H54 (cell line): Measurements from ENCODE around the gene TENM3.

Source experiments
- DNase-seq: peaks from one replicate; pipeline ENCODE4 v3.0.0; 2011; ENCODE audit warnings: low spot score, mixed read lengths; ENCODE audit not compliant: insufficient read length
- FAIRE-seq: peaks from 3 replicates; lab custom pipeline; 2011; peaks lifted over from hg19 to GRCh38; lab: Jason Lieb, UNC
- POLR2A ChIP-seq: IDR thresholded peaks from 2 replicates; pipeline ENCODE4 v1.6.1; 2011; ENCODE audit warnings: low read depth, mild to moderate bottlenecking, low read length

The TENM3 gene

DNA sequence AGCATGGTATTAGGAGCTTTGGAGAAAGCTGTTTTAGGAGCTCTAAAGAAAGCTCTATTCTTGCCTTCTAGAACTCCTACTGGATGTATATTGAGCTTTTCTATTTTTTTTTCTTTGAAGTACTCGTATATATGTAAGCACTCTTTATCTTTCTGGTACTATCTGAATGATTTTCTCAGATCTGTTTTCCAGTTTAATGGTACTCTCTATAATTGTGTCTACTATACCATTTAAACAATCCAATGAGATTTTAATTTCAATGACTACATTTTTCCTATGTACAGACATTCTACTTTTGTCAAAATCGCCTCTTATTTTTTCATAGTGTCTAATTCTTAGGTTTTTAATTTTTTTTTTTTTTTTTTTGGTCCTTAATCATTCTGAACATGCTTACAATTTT lies 345.9 kb downstream of the TENM3 start:
- no peak for FAIRE-seq
- no peak for TF ChIP-seq POLR2A
- no peak for DNase-seq

DNA sequence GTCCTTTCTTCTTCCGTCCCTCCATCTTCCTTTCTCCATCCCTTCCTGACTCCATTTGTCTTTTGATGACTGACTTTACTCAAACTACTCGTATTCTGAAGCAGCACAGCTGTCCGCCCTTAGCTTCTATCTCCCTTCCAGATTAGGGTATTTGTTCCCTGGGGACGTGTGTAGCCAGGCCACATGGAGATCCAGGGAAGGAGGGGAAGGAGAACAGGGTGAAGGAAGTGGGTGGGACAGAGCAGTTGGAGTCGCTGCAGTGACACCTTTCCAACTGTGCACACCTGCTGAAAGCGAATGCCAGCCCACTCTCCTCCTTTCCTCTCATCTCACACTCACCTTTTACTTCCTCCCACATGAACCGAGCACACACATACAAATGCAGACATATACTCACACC lies 350.2 kb downstream of the TENM3 start:
- TF ChIP-seq POLR2A: no peak
- DNase-seq: no peak
- FAIRE-seq: no peak

DNA sequence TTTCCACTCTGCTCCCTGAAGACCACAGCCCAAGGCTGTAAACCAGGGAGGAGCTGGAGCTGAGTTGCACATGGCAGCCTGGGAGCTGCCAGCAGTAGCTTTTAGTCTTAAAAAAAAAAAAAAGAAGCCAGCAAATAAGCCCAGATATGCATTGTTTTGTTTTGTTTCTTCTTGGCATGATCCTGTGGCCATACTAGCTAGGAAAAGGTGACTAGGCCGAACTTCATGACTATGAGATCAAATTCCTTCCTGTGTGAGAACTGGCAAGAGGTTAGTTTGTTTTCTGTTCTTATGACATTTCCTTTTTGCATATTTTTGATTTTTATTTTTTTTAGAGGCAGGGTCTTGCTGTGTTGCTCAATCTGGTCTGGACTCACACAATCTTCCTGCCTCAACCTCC lies 350.7 kb downstream of the TENM3 start:
- no peak for TF ChIP-seq POLR2A
- no peak for DNase-seq
- no peak for FAIRE-seq

DNA sequence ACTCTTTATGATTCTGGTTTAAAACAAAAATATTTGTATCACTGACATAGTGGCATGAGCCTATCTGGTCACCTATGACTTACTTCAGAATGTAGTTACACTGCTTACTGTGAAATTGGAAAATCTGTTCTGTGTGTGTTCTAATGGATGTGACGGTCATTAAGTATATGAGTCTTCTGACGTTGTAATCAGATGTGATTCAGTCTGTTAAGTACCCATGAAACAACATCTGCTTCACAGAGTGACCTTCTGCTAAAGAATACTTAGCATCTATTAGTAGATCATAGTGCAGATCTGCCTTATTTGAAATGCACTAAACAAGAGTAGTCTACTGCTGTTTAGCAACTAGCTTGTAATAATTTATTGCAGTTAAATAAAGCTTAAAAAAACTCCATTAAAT lies 356.9 kb downstream of the TENM3 start:
- no peak for FAIRE-seq
- DNase-seq: no peak
- no peak for TF ChIP-seq POLR2A

DNA sequence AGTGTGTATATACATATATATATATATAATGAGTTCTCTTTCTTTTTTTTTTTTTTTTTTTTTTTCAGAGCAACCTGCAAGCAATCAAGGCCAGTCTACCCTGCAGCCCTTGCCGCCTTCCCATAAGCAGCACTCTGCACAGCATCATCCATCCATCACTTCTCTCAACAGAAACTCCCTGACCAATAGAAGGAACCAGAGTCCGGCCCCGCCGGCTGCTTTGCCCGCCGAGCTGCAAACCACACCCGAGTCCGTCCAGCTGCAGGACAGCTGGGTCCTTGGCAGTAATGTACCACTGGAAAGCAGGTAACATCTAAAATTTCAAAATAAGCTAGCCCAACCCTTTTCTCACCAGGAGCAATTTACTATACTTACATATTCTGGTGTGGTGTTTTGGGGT lies 357.7 kb downstream of the TENM3 start:
- DNase-seq (no peak), FAIRE-seq (no peak)
- TF ChIP-seq POLR2A: no peak

DNA sequence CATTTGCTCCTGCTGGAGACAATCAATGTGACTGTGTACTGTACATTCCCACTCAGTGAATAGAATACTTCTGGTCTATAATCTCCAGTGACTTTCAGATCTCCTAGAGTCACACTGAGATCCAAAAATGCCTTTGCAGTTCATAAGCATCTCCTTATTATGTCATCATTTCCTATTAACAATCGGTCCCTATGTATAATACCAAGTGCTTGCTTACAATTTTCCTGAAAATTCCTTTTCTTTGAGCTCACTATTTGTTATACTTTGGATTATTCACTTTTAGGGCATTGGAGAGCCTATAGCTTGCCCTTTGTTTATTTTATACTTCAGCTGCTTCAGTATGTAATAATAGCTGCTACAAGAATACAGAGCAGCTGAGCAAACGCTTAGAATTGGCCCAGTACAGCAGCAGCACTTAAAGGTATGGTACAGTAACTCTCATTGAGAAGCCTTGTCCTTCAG lies 361.0 kb downstream of the TENM3 start:
- no peak for DNase-seq
- FAIRE-seq: no peak
- TF ChIP-seq POLR2A: no peak

DNA sequence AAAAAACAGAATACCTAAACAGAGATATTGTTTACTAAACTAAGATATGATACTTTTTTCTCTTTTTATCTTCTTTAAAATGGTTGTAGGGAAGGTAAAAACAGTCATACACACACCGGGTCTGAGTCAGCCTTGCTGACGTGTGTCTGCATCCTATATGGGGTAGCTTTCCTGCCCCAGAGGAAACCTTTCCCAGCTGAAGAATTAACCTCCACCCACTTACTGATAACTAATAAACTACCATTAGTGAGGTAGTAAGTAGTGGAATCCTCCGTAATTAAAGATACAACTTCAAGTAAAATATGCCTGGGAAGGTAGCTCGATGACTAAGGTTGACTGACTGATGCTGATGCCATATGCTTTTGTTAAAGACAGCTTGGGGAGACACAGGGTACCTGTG lies 361.8 kb downstream of the TENM3 start:
- no peak for DNase-seq
- no peak for FAIRE-seq
- no peak for TF ChIP-seq POLR2A

DNA sequence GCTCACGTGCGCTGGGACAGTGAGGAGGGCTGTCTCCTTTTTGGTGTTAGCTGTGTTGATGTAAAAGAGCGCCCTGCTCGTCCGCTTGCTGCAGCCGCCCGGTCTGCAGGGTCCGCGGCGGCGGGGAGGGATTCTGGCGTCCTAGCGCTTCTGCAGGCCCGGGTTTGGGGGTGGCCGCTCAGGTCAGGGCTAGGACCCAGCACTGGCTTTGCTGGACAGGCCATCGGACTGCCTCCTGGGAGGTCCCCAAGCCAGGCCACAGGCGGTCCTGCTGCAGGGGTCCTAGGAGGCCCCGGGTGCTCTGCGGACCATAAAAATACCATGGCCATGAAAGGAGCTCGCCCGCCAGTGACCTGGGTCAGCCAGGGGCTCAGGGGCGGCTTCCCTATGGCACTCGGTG lies 365.3 kb downstream of the TENM3 start:
- FAIRE-seq (no peak), DNase-seq (no peak)
- no peak for TF ChIP-seq POLR2A

DNA sequence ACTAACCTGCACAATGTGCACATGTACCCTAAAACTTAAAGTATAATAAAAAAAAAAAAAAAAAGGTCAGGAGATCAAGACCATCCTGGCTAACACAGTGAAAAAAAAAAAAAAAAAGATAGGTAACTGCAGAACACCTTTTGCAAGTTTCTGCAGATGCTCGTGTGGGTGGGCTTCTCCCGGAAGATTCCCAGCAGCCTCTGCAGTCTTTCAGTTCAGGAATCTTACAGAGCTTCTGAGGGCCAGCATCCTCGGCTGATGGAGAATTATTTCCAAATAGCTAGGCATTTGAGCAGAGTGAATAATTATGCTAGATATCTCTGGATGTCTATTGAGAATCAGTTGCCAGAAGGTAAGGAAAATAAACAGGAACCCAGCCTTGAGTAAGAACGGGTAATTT lies 373.3 kb downstream of the TENM3 start:
- no peak for TF ChIP-seq POLR2A
- DNase-seq: no peak
- FAIRE-seq: no peak

DNA sequence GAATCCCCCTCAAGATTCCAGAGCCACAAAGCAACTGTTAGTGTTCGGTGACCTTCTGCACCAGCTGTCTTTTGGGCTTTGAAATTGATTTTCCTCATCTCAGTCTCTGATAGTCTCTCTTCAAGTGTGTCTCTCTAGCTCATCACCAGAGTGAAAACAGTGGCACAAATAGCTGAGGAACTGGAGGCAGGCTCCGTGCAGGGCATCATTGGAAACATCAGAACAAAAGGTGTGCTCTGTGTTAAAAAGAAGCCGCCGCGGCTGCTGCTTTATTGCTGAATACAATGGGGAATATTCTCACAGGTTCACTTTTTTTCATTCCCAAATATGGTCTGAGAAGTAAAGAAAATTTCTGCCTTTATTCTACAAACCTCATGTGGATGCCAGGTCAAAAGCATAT lies 376.5 kb downstream of the TENM3 start:
- no peak for TF ChIP-seq POLR2A
- DNase-seq (no peak), FAIRE-seq (no peak)

DNA sequence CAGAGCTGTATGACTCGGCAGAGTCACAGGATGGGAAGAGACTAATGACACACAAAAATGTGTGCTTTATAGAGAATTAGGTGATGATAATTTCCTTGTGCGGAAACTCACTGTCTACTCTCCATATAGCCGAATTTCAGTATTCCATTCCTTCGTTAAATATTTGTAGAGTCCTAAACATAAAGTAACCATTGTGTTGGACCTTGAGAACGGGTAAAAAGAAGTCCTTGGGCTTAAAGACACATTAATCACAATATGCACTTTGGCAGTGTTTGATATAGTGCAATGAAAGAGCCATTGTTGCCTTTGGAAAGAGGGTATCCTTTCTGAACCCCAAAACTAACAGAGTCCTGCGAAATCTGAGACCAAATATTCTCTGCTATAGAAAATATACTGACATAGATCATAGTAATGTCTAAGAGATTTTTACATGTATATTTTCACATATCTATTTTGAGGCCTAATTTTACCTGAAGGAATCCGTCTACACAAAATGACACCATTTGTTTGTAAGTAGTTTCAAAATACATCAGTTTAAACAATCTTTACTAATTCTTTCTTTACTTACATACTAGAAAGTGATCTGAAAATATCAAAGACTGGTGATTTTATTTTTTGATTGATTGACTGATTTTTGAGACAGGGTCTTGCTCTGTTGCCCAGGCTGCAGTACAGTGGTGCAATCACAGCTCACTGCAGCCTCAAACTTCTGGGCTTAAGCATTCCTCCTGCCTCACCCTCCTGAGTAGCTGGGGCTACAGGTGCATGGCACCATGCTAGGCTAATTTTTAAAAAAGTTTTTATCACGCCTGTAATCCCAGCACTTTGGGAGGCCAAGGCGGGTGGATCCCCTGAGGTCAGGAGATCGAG lies 377.1 kb downstream of the TENM3 start:
- no peak for DNase-seq
- no peak for TF ChIP-seq POLR2A
- FAIRE-seq: no peak

DNA sequence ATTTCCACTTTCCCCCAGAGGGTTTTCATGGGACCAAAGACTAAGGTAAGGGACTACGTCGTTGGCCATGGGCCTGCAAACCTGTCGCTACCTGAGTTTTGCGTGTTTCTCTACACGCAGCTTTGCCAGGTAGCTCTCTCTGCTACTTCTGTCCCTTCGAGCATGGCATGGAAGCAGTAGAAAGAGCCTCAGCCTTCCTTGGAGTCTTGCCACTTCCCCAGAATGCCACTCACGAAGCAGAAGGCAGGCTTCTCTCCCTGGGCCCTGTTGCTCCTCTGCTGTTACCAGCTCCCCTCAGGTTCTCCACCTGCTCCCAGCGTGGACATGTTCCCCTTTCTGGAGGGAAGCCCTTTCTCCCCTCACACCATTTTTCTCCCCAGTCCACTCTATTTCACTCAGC lies 381.1 kb downstream of the TENM3 start:
- FAIRE-seq: no peak
- no peak for TF ChIP-seq POLR2A
- no peak for DNase-seq

DNA sequence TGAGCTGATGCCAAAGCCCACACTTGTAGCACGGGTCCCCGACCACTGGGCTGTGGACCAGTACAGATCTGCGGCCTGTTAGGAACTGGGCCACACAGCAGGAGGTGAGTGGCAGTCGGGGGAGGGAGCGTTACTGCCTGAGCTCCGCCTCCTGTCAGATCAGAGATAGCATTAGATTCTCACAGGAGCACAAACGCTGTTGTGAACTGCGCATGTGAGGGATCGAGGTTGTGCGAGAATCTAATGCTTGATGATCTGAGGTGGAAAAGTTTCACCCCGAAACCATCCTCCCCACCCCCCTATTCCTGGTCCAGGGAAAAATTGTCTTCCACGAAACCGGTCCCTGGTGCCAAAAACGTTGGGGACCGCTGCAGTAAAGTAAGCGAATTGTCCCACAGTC lies 382.0 kb downstream of the TENM3 start:
- DNase-seq: no peak
- TF ChIP-seq POLR2A: no peak
- no peak for FAIRE-seq

DNA sequence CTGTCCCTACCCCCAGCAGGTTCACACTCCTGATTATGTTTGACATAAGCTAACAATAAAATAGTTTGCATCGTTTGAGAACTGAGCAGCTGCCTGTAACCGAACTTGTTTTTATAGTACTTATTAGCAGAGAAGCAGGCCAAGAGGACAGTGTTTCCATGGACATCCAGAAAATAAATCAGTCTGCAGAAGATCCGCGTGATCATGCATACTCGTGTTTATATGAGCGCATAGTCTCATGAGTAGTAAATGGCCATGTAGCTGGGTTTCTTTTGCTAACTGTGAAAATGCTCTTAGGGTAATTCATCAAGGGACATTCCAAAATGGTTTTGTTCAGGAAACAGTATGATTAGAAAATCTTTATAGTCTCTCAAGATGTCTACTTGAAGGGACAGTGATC lies 384.8 kb downstream of the TENM3 start:
- FAIRE-seq: no peak
- no peak for TF ChIP-seq POLR2A
- DNase-seq: no peak

DNA sequence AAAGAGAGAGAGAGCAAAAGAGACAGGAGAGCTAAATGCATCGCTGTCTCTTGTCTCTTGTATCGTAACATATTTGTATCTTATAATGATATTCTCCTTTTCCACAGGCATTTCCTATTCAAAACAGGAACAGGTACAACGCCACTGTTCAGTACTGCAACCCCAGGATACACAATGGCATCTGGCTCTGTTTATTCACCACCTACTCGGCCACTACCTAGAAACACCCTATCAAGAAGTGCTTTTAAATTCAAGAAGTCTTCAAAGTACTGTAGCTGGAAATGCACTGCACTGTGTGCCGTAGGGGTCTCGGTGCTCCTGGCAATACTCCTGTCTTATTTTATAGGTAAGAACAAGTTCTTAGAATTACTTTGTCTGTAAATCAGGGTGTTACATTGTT lies 385.3 kb downstream of the TENM3 start:
- TF ChIP-seq POLR2A: no peak
- FAIRE-seq (no peak), DNase-seq (no peak)
